B cell (primary cell): Measurements from ENCODE around the gene CAB39L. TPM values are rescaled to one million over a fixed set of nuclear protein-coding genes. Genes with fewer than 3 reads are reported as not detected.

ENCODE experiments used
- ATAC-seq: fragments of 200-7000 bp; cut with Tn5 transposase; one replicate; pipeline ENCODE4 v1.10.0; 2021; ENCODE audit warnings: low read depth, mild to moderate bottlenecking, moderate number of reproducible peaks, moderate library complexity
- CTCF ChIA-PET: fragments of 350-600 bp; sonication (Branson Sonifier 250); formaldehyde crosslinking; loops from one replicate; lab custom pipeline; 2021; ENCODE audit warnings: antibody characterized with exemption, inconsistent platforms; lab: Charles Lee
- POLR2A ChIA-PET: fragments of 350-600 bp; sonication (Branson Sonifier 250); formaldehyde crosslinking; loops from one replicate; lab custom pipeline; 2021; ENCODE audit warnings: antibody characterized with exemption; lab: Charles Lee
- DNase-seq: peaks from one replicate; pipeline ENCODE4 v3.0.0; 2013
- H2AFZ ChIP-seq: 2 replicates; pipeline ENCODE4 v1.6.1; 2012; ENCODE audit warnings: mild to moderate bottlenecking, low read depth, low read length; ENCODE audit not compliant: insufficient read depth, poor library complexity, severe bottlenecking
- H3K27ac ChIP-seq, 2 donors: 1 replicate in 1 of 2; 2 replicates in 1 of 2; pipeline ENCODE4 v1.5.1; 2012 to 2013; ENCODE audit warnings: low read length in 2 of 2, mild to moderate bottlenecking in 2 of 2, moderate library complexity in 1 of 2
- H3K27me3 ChIP-seq, 4 experiments: fragments of 200-600 bp in 1 of 4; sonication (generic) in 1 of 4; replicated peaks in 1 of 4; 1 replicate in 2 of 4; 2 replicates in 2 of 4; pipeline versions ENCODE4 v1.6.1 to v1.7.0; 2013 to 2016; ENCODE audit warnings: low read length in 3 of 4, mild to moderate bottlenecking in 2 of 4, mixed read lengths in 1 of 4, moderate library complexity in 1 of 4; ENCODE audit not compliant: insufficient read depth in 4 of 4, control insufficient read depth in 3 of 4; ENCODE audit errors: control extremely low read depth in 1 of 4
- H3K36me3 ChIP-seq, 2 experiments: replicated peaks in 1 of 2; 1 replicate in 1 of 2; 2 replicates in 1 of 2; pipeline versions ENCODE4 v1.6.1 to v1.7.1; 2013; ENCODE audit warnings: low read length in 1 of 2; ENCODE audit not compliant: insufficient read depth in 2 of 2, control insufficient read depth in 1 of 2; ENCODE audit errors: control extremely low read depth in 1 of 2, extremely low read depth in 1 of 2
- H3K4me1 ChIP-seq, 2 donors: fragments of 200-600 bp in 1 of 2; sonication (generic) in 1 of 2; 1 replicate in 1 of 2; 2 replicates in 1 of 2; pipeline versions ENCODE4 v1.5.1 to v1.6.1; 2013 to 2017; ENCODE audit warnings: low read length in 2 of 2; ENCODE audit not compliant: control insufficient read depth in 2 of 2, insufficient read depth in 2 of 2
- H3K4me2 ChIP-seq: replicated peaks from 2 replicates; pipeline ENCODE3; 2012; ENCODE audit warnings: mild to moderate bottlenecking, low read depth, low read length; ENCODE audit not compliant: poor library complexity, severe bottlenecking
- H3K4me3 ChIP-seq, 5 experiments: fragments of 200-600 bp in 1 of 5; sonication (generic) in 1 of 5; 1 replicate in 3 of 5; 2 replicates in 2 of 5; pipeline versions ENCODE4 v1.5.1 to v1.7.0; 2011 to 2016; ENCODE audit warnings: low read length in 4 of 5, mild to moderate bottlenecking in 4 of 5, low read depth in 2 of 5, control low read depth in 1 of 5, moderate library complexity in 1 of 5; ENCODE audit not compliant: insufficient read depth in 1 of 5; ENCODE audit errors: control extremely low read depth in 1 of 5, extremely low read depth in 1 of 5
- H3K79me2 ChIP-seq: fragments of 200-600 bp; sonication (generic); one replicate; pipeline ENCODE4 v1.6.0; 2016; ENCODE audit warnings: low read length; ENCODE audit not compliant: control insufficient read depth, insufficient read depth
- H3K9ac ChIP-seq: fragments of 200-600 bp; sonication (generic); 2 replicates; pipeline ENCODE4 v1.6.1; 2017; ENCODE audit warnings: mild to moderate bottlenecking, low read length, moderate library complexity
- H3K9me3 ChIP-seq, 3 donors: one replicate each; pipeline versions ENCODE4 v1.6.1 to v1.7.1; 2013; ENCODE audit warnings: low read length in 2 of 3; ENCODE audit not compliant: control insufficient read depth in 2 of 3, insufficient read depth in 1 of 3; ENCODE audit errors: control extremely low read depth in 1 of 3
- H4K20me1 ChIP-seq: 2 replicates; pipeline ENCODE4 v1.6.0; 2012; ENCODE audit warnings: mild to moderate bottlenecking, low read length; ENCODE audit not compliant: insufficient read depth, control insufficient read depth, poor library complexity, severe bottlenecking
- H3K27ac Mint-ChIP-seq: one replicate; pipeline ENCODE4 v1.8.0; 2021; ENCODE audit warnings: mixed read lengths
- H3K27me3 Mint-ChIP-seq: one replicate; pipeline ENCODE4 v1.8.0; 2021; ENCODE audit warnings: mixed read lengths
- H3K4me1 Mint-ChIP-seq: one replicate; pipeline ENCODE4 v1.8.0; 2021; ENCODE audit warnings: mixed read lengths
- H3K4me3 Mint-ChIP-seq: one replicate; pipeline ENCODE4 v1.8.0; 2021; ENCODE audit warnings: mixed read lengths
- H3K9me3 Mint-ChIP-seq: one replicate; pipeline ENCODE4 v1.8.0; 2022; ENCODE audit warnings: mixed read lengths; ENCODE audit not compliant: insufficient read depth
- CTCF ChIP-seq: fragments of 200-600 bp; IDR thresholded peaks from one replicate; pipeline ENCODE4 v1.8.0; 2022; ENCODE audit warnings: antibody characterized with exemption, mild to moderate bottlenecking
- EZH2 ChIP-seq: IDR thresholded peaks from 2 replicates; pipeline ENCODE4 v1.6.1; 2012; ENCODE audit warnings: borderline replicate concordance, low read depth, mild to moderate bottlenecking, moderate library complexity, low read length; ENCODE audit not compliant: insufficient read depth, poor library complexity, severe bottlenecking
- WGBS: methylation state at CpG from one replicate; pipeline ENCODE4 v1.1.5; 2013; ENCODE audit warnings: missing lambda C conversion rate; ENCODE audit not compliant: insufficient coverage; 5-methylcytosine and 5-hydroxymethylcytosine counted together
- intact Hi-C: fragments of 100-400 bp; cut with micrococcal nuclease; formaldehyde crosslinking; loops from one replicate; pipeline ENCODE4 v1.10.0; 2022
- polyA plus RNA-seq: library from polyadenylated mRNA; depleted of rRNA; stranded (reverse); fragments of >200 nt; gene quantifications from 2 replicates; pipeline ENCODE4 v1.2.3, GENCODE V29; 2012
- total RNA-seq, 2 donors: library from RNA; stranded (reverse); fragments of 120-200 nt in 1 of 2; gene quantifications; 1 replicate in 1 of 2; 2 replicates in 1 of 2; pipeline versions ENCODE4 v1.2.3 to v1.2.4, GENCODE V29; 2013 to 2022

CAB39L gene
- total and polyA plus RNA-seq, 2 donors (not counting 1 experiment from before 2014, with no cell fraction given): 1.5 to 9.6 TPM

- Mint-ChIP-seq H3K27ac (no peak overlapping the region), H3K9me3 (no peaks in the 10 kb centered on the region), H3K4me1 (no peaks in the 10 kb centered on the region), H3K27me3 (no peaks in the 10 kb centered on the region), H3K4me3 (no peak overlapping the region)
- Histone ChIP-seq H2AFZ (no peak overlapping the region), H3K27ac (no peak overlapping the region), H3K9me3 (no peaks in the 10 kb centered on the region), H3K79me2 (no peaks in the 10 kb centered on the region), H3K27me3 (no peaks in the 10 kb centered on the region), H4K20me1 (no peaks in the 10 kb centered on the region), H3K9ac (no peak overlapping the region), H3K4me2 (no peak overlapping the region), H3K4me1 (no peaks in the 10 kb centered on the region), H3K4me3 (no peak overlapping the region), H3K36me3 (no peaks in the 10 kb centered on the region)
- intact Hi-C loops: no loop called here
- DNase-seq (no peak), ATAC-seq (no peak)
- CTCF ChIA-PET: no interaction called here
- POLR2A ChIA-PET: no interaction called here
- no peak for TF ChIP-seq CTCF
- no peak for TF ChIP-seq EZH2
- no CpG with 5 or more reads among the region's 2 CpGs for WGBS
Observed at GRCh38 chr13:49342454-49342853, 101.4 kb downstream of the CAB39L start.

GRCh38 chr13:49341941-49342340 lies 101.9 kb downstream of the CAB39L start:
- ChIA-PET CTCF (no interaction called here), POLR2A (no interaction called here)
- Mint-ChIP-seq H3K4me1 (no peaks in the 10 kb centered on the region), H3K27me3 (no peaks in the 10 kb centered on the region), H3K4me3 (no peak overlapping the region), H3K27ac (no peak overlapping the region), H3K9me3 (no peaks in the 10 kb centered on the region)
- no peak for DNase-seq
- intact Hi-C loops: no loop called here
- Histone ChIP-seq H3K79me2 (no peaks in the 10 kb centered on the region), H4K20me1 (no peaks in the 10 kb centered on the region), H3K27ac (no peak overlapping the region), H3K4me3 (no peak overlapping the region), H3K36me3 (no peaks in the 10 kb centered on the region), H3K4me2 (no peak overlapping the region), H3K27me3 (no peaks in the 10 kb centered on the region), H3K4me1 (no peaks in the 10 kb centered on the region), H3K9me3 (no peaks in the 10 kb centered on the region), H2AFZ (no peak overlapping the region), H3K9ac (no peak overlapping the region)
- TF ChIP-seq CTCF (no peak), EZH2 (no peak)
- no peak for ATAC-seq
